Inferior parietal cortex (tissue), 1 donor: ENCODE measurements around the gene DNMT1.
"Not testable (repeated sequence)": the region's sequence is repeated elsewhere in the genome, so short reads cannot be mapped to it uniquely, and the experiment has no call there.

Experiments used
- DNase-seq: peaks from one replicate; pipeline ENCODE4 v3.0.0-alpha.2; 2016; ENCODE audit errors: extremely low spot score

Gene DNMT1

GRCh38 chr19:10194500-10195198 is at the start of gene DNMT1:
TSS of gene DNMT1 (minus strand) at chr19:10194953. CDS start at chr19:10194899, 54 bp downstream.
- DNase-seq, result peak; percentile 94

- no peak for DNase-seq
Measured at GRCh38 chr19:10243606-10244005, 48.9 kb upstream of the DNMT1 start.

- not testable (repeated sequence) for DNase-seq
Measured at GRCh38 chr19:10241826-10242449, 47.2 kb upstream of the DNMT1 start.

- DNase-seq, result no peak
Measured at GRCh38 chr19:10238172-10238783, 43.5 kb upstream of the DNMT1 start.

GRCh38 chr19:10237702-10238101 is 42.9 kb upstream of the DNMT1 start:
- no peak for DNase-seq

- not testable (repeated sequence) for DNase-seq
Measured at GRCh38 chr19:10235409-10235808, 40.7 kb upstream of the DNMT1 start.

- DNase-seq, result no peak
Measured at GRCh38 chr19:10235003-10235402, 40.2 kb upstream of the DNMT1 start.

- DNase-seq, result no peak
Measured at GRCh38 chr19:10233946-10234345, 39.2 kb upstream of the DNMT1 start.

GRCh38 chr19:10231612-10232228 is 37.0 kb upstream of the DNMT1 start:
- DNase-seq, result no peak

GRCh38 chr19:10230861-10231611 is 36.3 kb upstream of the DNMT1 start, which contains the start of gene S1PR2:
TSS of gene S1PR2 (minus strand) at chr19:10231331. CDS start at chr19:10224905, 6,426 bp downstream.
- DNase-seq, result no peak

GRCh38 chr19:10230173-10230860 is 35.6 kb upstream of the DNMT1 start:
- no peak for DNase-seq

GRCh38 chr19:10228920-10229319 is 34.2 kb upstream of the DNMT1 start:
- no peak for DNase-seq

GRCh38 chr19:10228393-10228792 is 33.6 kb upstream of the DNMT1 start:
- no peak for DNase-seq

- DNase-seq, result peak; percentile 83
Measured at GRCh38 chr19:10227026-10227971, 32.5 kb upstream of the DNMT1 start.

- no peak for DNase-seq
Measured at GRCh38 chr19:10226376-10227025, 31.7 kb upstream of the DNMT1 start.

GRCh38 chr19:10226021-10226375 is 31.2 kb upstream of the DNMT1 start:
- DNase-seq, result no peak

- no peak for DNase-seq
Measured at GRCh38 chr19:10224337-10224736, 29.6 kb upstream of the DNMT1 start.

- DNase-seq, result no peak
Measured at GRCh38 chr19:10223488-10224213, 28.9 kb upstream of the DNMT1 start.
